CD14-positive monocyte (primary cell): ENCODE measurements around the gene LRRC74A. TPM values are rescaled to one million over a fixed set of nuclear protein-coding genes. Genes with fewer than 3 reads are reported as not detected.

Source experiments
- DNase-seq, 3 donors: peaks; one replicate each; pipeline ENCODE4 v3.0.0-alpha.2; 2011 to 2022
- H2AFZ ChIP-seq: 2 replicates; pipeline ENCODE4 v1.6.0; 2012; ENCODE audit warnings: mild to moderate bottlenecking, low read depth, low read length, inconsistent platforms; ENCODE audit not compliant: insufficient read depth, poor library complexity, severe bottlenecking
- H3K27ac ChIP-seq, 2 donors: 1 replicate in 1 of 2; 2 replicates in 1 of 2; pipeline ENCODE4 v1.5.1; 2012 to 2013; ENCODE audit warnings: low read length in 2 of 2, control low read depth in 1 of 2, inconsistent platforms in 1 of 2, low read depth in 1 of 2, mild to moderate bottlenecking in 1 of 2
- H3K27me3 ChIP-seq, 2 donors: one replicate each; pipeline versions ENCODE4 v1.6.0 to v1.6.1; 2011 to 2013; ENCODE audit warnings: low read length in 2 of 2; ENCODE audit not compliant: control insufficient read depth in 2 of 2, insufficient read depth in 2 of 2
- H3K36me3 ChIP-seq, 2 donors: replicated peaks in 1 of 2; 1 replicate in 1 of 2; 2 replicates in 1 of 2; pipeline versions ENCODE4 v1.5.1 to v1.6.1; 2012 to 2013; ENCODE audit warnings: low read length in 2 of 2, control low read depth in 1 of 2, inconsistent platforms in 1 of 2, mild to moderate bottlenecking in 1 of 2; ENCODE audit not compliant: insufficient read depth in 2 of 2, control insufficient read depth in 1 of 2
- H3K4me1 ChIP-seq, 2 donors: 1 replicate in 1 of 2; 2 replicates in 1 of 2; pipeline versions ENCODE4 v1.5.1 to v1.6.1; 2012 to 2013; ENCODE audit warnings: low read length in 2 of 2, control low read depth in 1 of 2, inconsistent platforms in 1 of 2, mild to moderate bottlenecking in 1 of 2, moderate library complexity in 1 of 2; ENCODE audit not compliant: insufficient read depth in 2 of 2, control insufficient read depth in 1 of 2
- H3K4me2 ChIP-seq: replicated peaks from 2 replicates; pipeline ENCODE3; 2012; ENCODE audit warnings: low read length, moderate library complexity, mild to moderate bottlenecking; ENCODE audit not compliant: poor library complexity, severe bottlenecking; ENCODE audit errors: extremely low read depth
- H3K4me3 ChIP-seq, 3 experiments: fragments of 200-600 bp in 1 of 3; sonication (generic) in 1 of 3; replicated peaks in 1 of 3; 1 replicate in 2 of 3; 2 replicates in 1 of 3; pipeline ENCODE4 v1.5.1; 2011 to 2013; ENCODE audit warnings: low read length in 3 of 3, mild to moderate bottlenecking in 3 of 3, control low read depth in 2 of 3, low read depth in 2 of 3, inconsistent platforms in 1 of 3, moderate library complexity in 1 of 3
- H3K79me2 ChIP-seq: 2 replicates; pipeline ENCODE4 v1.6.0; 2012; ENCODE audit warnings: mild to moderate bottlenecking, control low read depth, inconsistent platforms, low read length, moderate library complexity; ENCODE audit not compliant: insufficient read depth
- H3K9ac ChIP-seq: 2 replicates; pipeline ENCODE4 v1.6.0; 2017; ENCODE audit warnings: low read length, mild to moderate bottlenecking; ENCODE audit not compliant: insufficient read depth, poor library complexity, severe bottlenecking
- H3K9me3 ChIP-seq, 2 donors: replicated peaks in 1 of 2; 1 replicate in 1 of 2; 2 replicates in 1 of 2; pipeline versions ENCODE4 v1.5.1 to v1.6.1; 2012 to 2013; ENCODE audit warnings: low read length in 2 of 2, control low read depth in 1 of 2; ENCODE audit not compliant: control insufficient read depth in 1 of 2, insufficient read depth in 1 of 2
- H4K20me1 ChIP-seq: 2 replicates; pipeline ENCODE4 v1.6.0; 2012; ENCODE audit warnings: mild to moderate bottlenecking, low read length, control low read depth, moderate library complexity; ENCODE audit not compliant: insufficient read depth
- H3K27ac Mint-ChIP-seq, 7 donors: one replicate each; pipeline ENCODE4 v1.8.0; 2020; ENCODE audit warnings: mild to moderate bottlenecking in 7 of 7, mixed read lengths in 7 of 7, moderate library complexity in 6 of 7, inconsistent platforms in 2 of 7
- H3K27me3 Mint-ChIP-seq, 3 donors: one replicate each; pipeline ENCODE4 v1.8.0; 2021 to 2022; ENCODE audit warnings: low read depth in 3 of 3, mild to moderate bottlenecking in 3 of 3, mixed read lengths in 3 of 3, moderate library complexity in 3 of 3, inconsistent platforms in 1 of 3
- H3K36me3 Mint-ChIP-seq, 2 donors: one replicate each; pipeline ENCODE4 v1.8.0; 2020; ENCODE audit warnings: mixed read lengths in 2 of 2, inconsistent platforms in 1 of 2, mild to moderate bottlenecking in 1 of 2
- H3K4me1 Mint-ChIP-seq: one replicate; pipeline ENCODE4 v1.8.0; 2020; ENCODE audit warnings: mild to moderate bottlenecking, mixed read lengths
- H3K4me3 Mint-ChIP-seq, 2 donors: one replicate each; pipeline ENCODE4 v1.8.0; 2020; ENCODE audit warnings: mild to moderate bottlenecking in 2 of 2, mixed read lengths in 2 of 2, moderate library complexity in 1 of 2
- H3K9me3 Mint-ChIP-seq, 7 donors: one replicate each; pipeline ENCODE4 v1.8.0; 2020 to 2022; ENCODE audit warnings: mixed read lengths in 7 of 7, mild to moderate bottlenecking in 6 of 7, moderate library complexity in 6 of 7, inconsistent platforms in 2 of 7
- CTCF ChIP-seq: fragments of 200-600 bp; IDR thresholded peaks from one replicate; pipeline ENCODE4 v1.8.0; 2022; ENCODE audit warnings: antibody characterized with exemption, mild to moderate bottlenecking
- WGBS: methylation state at CpG from one replicate; pipeline ENCODE4 v1.1.5; 2013; ENCODE audit warnings: missing lambda C conversion rate; ENCODE audit not compliant: insufficient coverage; 5-methylcytosine and 5-hydroxymethylcytosine counted together
- intact Hi-C, 2 donors: fragments of 100-400 bp; cut with micrococcal nuclease; formaldehyde crosslinking; loops; one replicate each; pipeline versions ENCODE4 v1.15.0 to v1.15.1; 2023
- polyA plus RNA-seq, 3 donors: library from polyadenylated mRNA; depleted of rRNA in 1 of 3; unstranded in 2 of 3; stranded (reverse) in 1 of 3; fragments of 300-500 nt in 2 of 3; fragments of >200 nt in 1 of 3; fragmentation: Illumina TruSeq in 2 of 3; gene quantifications; 1 replicate in 2 of 3; 2 replicates in 1 of 3; pipeline ENCODE4 v1.2.3, GENCODE V29; 2012 to 2021

Gene LRRC74A
- polyA plus RNA-seq, 3 donors = 0.24 TPM; not detected in 2

- intact Hi-C loops = no loop called here
- Histone ChIP-seq H4K20me1 (no peaks in the 10 kb centered on the region), H3K27ac (no peak overlapping the region), H3K4me1 (no peaks in the 10 kb centered on the region), H2AFZ (no peak overlapping the region), H3K27me3 (no peaks in the 10 kb centered on the region), H3K4me2 (no peak overlapping the region), H3K36me3 (peaks cover 51 to 81% of the 10 kb centered on the region in 2 donors), H3K4me3 (no peak overlapping the region), H3K9me3 (no peaks in the 10 kb centered on the region), H3K79me2 (no peaks in the 10 kb centered on the region), H3K9ac (no peak overlapping the region)
- no peak for TF ChIP-seq CTCF
- no peaks in the 10 kb centered on the region for H3K9me3 Mint-ChIP-seq
- no peak overlapping the region for H3K4me3 Mint-ChIP-seq
- H3K36me3 Mint-ChIP-seq = peaks cover 70 to 87% of the 10 kb centered on the region in 2 donors
- no peak overlapping the region for H3K27ac Mint-ChIP-seq
- WGBS = no CpG with 5 or more reads among the region's 5 CpGs
- H3K27me3 Mint-ChIP-seq = peaks cover 0 to 1% (median 0%) of the 10 kb centered on the region in 3 donors
- DNase-seq = no peak
- H3K4me1 Mint-ChIP-seq = no peaks in the 10 kb centered on the region
Observed at GRCh38 chr14:76793956-76794355, 32.3 kb upstream of the LRRC74A start.

GRCh38 chr14:76806446-76806845, 19.8 kb upstream of the LRRC74A start:
- H3K79me2 ChIP-seq = no peaks in the 10 kb centered on the region
- no peak overlapping the region for H3K9ac ChIP-seq
- Mint-ChIP-seq H3K9me3 (no peaks in the 10 kb centered on the region), H3K27me3 (peaks cover 0 to 4% (median 0%) of the 10 kb centered on the region in 3 donors), H3K4me3 (no peak overlapping the region), H3K27ac (peak overlapping the region in 1 of 7 donors; percentile 68), H3K36me3 (peaks cover 71 to 76% of the 10 kb centered on the region in 2 donors), H3K4me1 (peaks cover 11% of the 10 kb centered on the region)
- H3K4me3 ChIP-seq = no peak overlapping the region
- intact Hi-C loops = no loop called here
- H3K4me1 ChIP-seq = peaks cover 10% of the 10 kb centered on the region in 2 donors
- no peak overlapping the region for H3K4me2 ChIP-seq
- 100% methylated on average over 11 of the region's 12 CpGs for WGBS
- H3K27ac ChIP-seq = no peak overlapping the region
- peaks cover 64 to 77% of the 10 kb centered on the region in 2 donors for H3K36me3 ChIP-seq
- H3K9me3 ChIP-seq = no peaks in the 10 kb centered on the region
- no peaks in the 10 kb centered on the region for H3K27me3 ChIP-seq
- TF ChIP-seq CTCF = no peak
- no peak for DNase-seq
- H4K20me1 ChIP-seq = no peaks in the 10 kb centered on the region
- H2AFZ ChIP-seq = no peak overlapping the region
